ENCODE measurements around the gene DHRS11.

DNA sequence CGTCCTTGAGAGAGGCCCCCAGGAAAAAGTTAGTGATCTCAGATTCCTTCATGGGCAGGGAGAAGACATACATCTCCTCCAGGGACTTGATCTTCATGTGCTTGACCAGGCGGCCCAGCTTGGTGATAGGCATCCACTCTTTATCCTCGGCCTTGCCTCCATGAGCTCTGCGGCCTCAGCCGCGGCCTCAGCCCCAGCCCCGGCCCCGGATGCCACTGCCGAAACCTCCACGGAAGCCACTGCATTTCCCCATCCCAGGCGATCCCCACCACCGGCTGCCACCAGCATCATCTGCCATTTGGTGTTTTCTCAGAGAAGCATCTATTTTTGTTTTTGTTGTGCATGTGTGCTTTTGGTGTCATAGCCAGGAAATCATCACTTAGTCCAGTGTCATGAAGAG, 16.7 kb upstream of the DHRS11 start:
- no peak for TF ChIP-seq POLR2A (IDR thresholded peaks at IDR 0.05)
- TF ChIP-seq, protein P1, sequence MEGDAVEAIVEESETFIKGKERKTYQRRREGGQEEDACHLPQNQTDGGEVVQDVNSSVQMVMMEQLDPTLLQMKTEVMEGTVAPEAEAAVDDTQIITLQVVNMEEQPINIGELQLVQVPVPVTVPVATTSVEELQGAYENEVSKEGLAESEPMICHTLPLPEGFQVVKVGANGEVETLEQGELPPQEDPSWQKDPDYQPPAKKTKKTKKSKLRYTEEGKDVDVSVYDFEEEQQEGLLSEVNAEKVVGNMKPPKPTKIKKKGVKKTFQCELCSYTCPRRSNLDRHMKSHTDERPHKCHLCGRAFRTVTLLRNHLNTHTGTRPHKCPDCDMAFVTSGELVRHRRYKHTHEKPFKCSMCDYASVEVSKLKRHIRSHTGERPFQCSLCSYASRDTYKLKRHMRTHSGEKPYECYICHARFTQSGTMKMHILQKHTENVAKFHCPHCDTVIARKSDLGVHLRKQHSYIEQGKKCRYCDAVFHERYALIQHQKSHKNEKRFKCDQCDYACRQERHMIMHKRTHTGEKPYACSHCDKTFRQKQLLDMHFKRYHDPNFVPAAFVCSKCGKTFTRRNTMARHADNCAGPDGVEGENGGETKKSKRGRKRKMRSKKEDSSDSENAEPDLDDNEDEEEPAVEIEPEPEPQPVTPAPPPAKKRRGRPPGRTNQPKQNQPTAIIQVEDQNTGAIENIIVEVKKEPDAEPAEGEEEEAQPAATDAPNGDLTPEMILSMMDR (IDR thresholded peaks at IDR 0.05), result no peak
